ENCODE measurements around the gene SCYL1.

SCYL1 gene

GRCh38 chr11:65572356-65573051 is 47.6 kb downstream of the SCYL1 start, which contains the start of gene FAM89B:
Gene FAM89B (plus strand): TSS chr11:65572538. CDS start chr11:65572670, 132 bp downstream.
- DNase-seq: peak; percentile 80

GRCh38 chr11:65573391-65574079 is 48.7 kb downstream of the SCYL1 start:
- no peak for DNase-seq

GRCh38 chr11:65574109-65574810 is 49.4 kb downstream of the SCYL1 start:
- peak; percentile 87 for DNase-seq

GRCh38 chr11:65574811-65575567 is 50.1 kb downstream of the SCYL1 start:
- DNase-seq: no peak

GRCh38 chr11:65575568-65576231 is 50.8 kb downstream of the SCYL1 start, which contains the start of gene EHBP1L1:
Gene EHBP1L1 (plus strand): TSS chr11:65576053. CDS start chr11:65576303, 250 bp downstream.
- DNase-seq: peak; percentile 74

GRCh38 chr11:65576232-65576866 is 51.5 kb downstream of the SCYL1 start:
- no peak for DNase-seq

GRCh38 chr11:65576867-65577755 is 52.2 kb downstream of the SCYL1 start:
- DNase-seq: no peak

GRCh38 chr11:65577756-65578109 is 52.9 kb downstream of the SCYL1 start:
- DNase-seq: no peak

GRCh38 chr11:65578134-65578533 is 53.3 kb downstream of the SCYL1 start:
- DNase-seq: no peak

- no peak for DNase-seq
Measured at GRCh38 chr11:65578667-65579066, 53.8 kb downstream of the SCYL1 start.

- no peak for DNase-seq
Measured at GRCh38 chr11:65579291-65579690, 54.4 kb downstream of the SCYL1 start.

GRCh38 chr11:65580031-65580692 is 55.3 kb downstream of the SCYL1 start:
- no peak for DNase-seq

- DNase-seq: no peak
Measured at GRCh38 chr11:65580756-65581155, 55.9 kb downstream of the SCYL1 start.

- DNase-seq: no peak
Measured at GRCh38 chr11:65581928-65582327, 57.0 kb downstream of the SCYL1 start.

- no peak for DNase-seq
Measured at GRCh38 chr11:65583589-65583988, 58.7 kb downstream of the SCYL1 start.

GRCh38 chr11:65584106-65584505 is 59.2 kb downstream of the SCYL1 start:
- no peak for DNase-seq

GRCh38 chr11:65584723-65585171 is 59.9 kb downstream of the SCYL1 start:
- DNase-seq: no peak

- DNase-seq: no peak
Measured at GRCh38 chr11:65585396-65586246, 60.7 kb downstream of the SCYL1 start.

GRCh38 chr11:65586247-65586630 is 61.4 kb downstream of the SCYL1 start:
- no peak for DNase-seq

All from activated CD4-positive, CD25-positive, alpha-beta regulatory T cell treated with anti-CD3 and anti-CD28 coated beads, Interleukin-2, amount 50 U/mL, for 72 hours (primary cell).